ENCODE measurements around the gene SUDS3. TPM values are rescaled to one million over a fixed set of nuclear protein-coding genes. Genes with fewer than 3 reads are reported as not detected.

Gene SUDS3
- total and polyA plus RNA-seq, 8 donors, result 10.6 to 26.8 (median 15.0) TPM

DNA sequence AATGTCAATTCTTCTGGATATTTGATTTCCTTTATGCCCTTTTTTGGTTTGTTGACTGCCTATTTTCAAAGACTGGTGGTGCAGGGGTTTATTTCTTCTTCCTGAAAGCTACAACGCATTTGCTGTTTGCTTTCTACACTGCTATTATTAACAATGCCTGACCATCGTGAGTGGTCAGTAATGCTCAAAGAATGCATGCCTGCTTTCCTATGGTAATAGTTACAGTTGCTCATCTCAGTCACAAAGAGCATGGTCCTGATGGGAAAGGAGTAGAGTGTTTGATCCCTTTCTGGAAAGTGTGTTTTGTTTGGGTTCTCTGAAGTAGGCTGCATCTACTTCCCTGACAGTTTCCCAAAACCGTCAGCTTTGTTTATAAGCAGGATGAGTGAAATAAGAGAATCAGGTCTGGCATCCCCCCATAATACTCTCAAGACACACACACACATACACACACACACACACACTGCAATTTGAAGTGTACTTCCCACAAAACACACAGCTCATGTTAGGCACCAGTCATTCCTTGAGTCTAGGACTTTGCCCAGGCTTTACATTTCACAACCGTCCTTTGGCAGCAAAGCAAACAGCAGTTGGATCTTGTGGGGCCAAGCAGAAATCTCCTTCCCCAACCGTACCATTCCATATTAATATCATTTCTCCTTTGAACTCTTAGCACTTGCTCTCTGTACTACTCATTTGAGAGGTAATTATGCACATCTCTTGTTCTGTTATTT, 56.6 kb downstream of the SUDS3 start:
- 56 to 70% methylated on average over 5 of the region's 5 CpGs for WGBS, 2 donors
- Histone ChIP-seq H3K4me1 (no peaks in the 10 kb centered on the region), H3K27me3 (no peaks in the 10 kb centered on the region), H3K27ac (no peak overlapping the region), H3K36me3 (no peaks in the 10 kb centered on the region), H3K4me3 (no peak overlapping the region), H3K9me3 (no peaks in the 10 kb centered on the region)
- FAIRE-seq (no peak), ATAC-seq (no peak), DNase-seq (no peak)
- TF ChIP-seq CTCF (IDR thresholded peaks at IDR 0.05), result no peak
- intact Hi-C loops (cut with DNase I), result no loop called here

- WGBS, 2 donors, result 60 to 72% methylated on average over 10 of the region's 10 CpGs
- DNase-seq, result peak in 1 of 6 donors; percentile 15
These were observed 59.8 kb downstream of the SUDS3 start for GRCh38 chr12:118436002-118436730.

DNA sequence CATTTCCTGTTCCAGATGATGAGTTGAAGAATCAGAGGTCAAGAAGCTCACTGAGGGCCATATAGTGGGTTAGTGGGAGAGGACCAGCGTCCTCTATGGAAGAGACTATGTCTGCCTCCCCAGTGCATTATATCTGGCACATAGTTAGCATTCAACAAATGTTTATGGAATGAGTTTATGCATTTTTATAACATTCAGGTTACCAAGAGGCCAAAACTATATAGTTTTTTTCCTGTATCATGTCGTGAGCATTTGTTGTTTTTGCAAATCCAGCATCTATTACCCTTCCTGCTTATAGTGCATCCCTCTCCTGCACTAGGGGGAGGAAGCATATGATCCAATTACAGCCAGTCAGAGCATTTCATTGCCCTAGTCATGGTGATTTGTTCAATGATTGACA, 60.6 kb downstream of the SUDS3 start:
- 32 to 48% methylated on average over 2 of the region's 2 CpGs for WGBS, 2 donors
- no peak for TF ChIP-seq CTCF (IDR thresholded peaks at IDR 0.05)
- Histone ChIP-seq H3K36me3 (no peaks in the 10 kb centered on the region), H3K9me3 (no peaks in the 10 kb centered on the region), H3K27ac (no peak overlapping the region), H3K4me1 (no peaks in the 10 kb centered on the region), H3K4me3 (no peak overlapping the region), H3K27me3 (no peaks in the 10 kb centered on the region)
- intact Hi-C loops (cut with DNase I), result no loop called here
- no peak for FAIRE-seq
- no peak for DNase-seq
- no peak for ATAC-seq

More at GRCh38 chr12:118436002-118436730, 59.8 kb downstream of the SUDS3 start:
- no peaks in the 10 kb centered on the region for H3K36me3 ChIP-seq
- H3K27me3 ChIP-seq, result no peaks in the 10 kb centered on the region
- no peak for ATAC-seq
- no peaks in the 10 kb centered on the region for H3K4me1 ChIP-seq
- no peak for FAIRE-seq
- H3K9me3 ChIP-seq, result no peaks in the 10 kb centered on the region
- H3K27ac ChIP-seq, result no peak overlapping the region
- H3K4me3 ChIP-seq, result no peak overlapping the region
- TF ChIP-seq CTCF (IDR thresholded peaks at IDR 0.05), result no peak
- intact Hi-C loops (cut with DNase I), result no loop called here

DNA sequence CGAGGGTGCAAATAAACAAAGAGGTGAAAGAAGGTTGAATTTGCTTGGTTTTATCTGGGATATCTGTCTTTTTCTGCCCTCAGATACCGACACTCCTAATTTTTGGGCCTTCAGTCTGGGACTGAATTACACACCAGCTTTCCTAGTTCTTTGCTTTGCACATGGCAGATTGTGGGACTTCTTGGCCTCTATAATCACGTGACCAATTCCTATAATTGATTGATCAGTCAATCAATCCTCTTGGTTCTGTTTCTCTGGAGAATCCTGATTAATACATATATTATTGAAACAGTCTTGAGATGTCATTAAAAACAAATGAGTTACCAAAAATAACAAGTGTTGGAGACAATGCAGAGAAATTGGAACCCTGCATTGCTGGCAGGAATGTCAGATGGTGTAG, 62.7 kb downstream of the SUDS3 start:
- Histone ChIP-seq H3K4me1 (no peaks in the 10 kb centered on the region), H3K27ac (no peak overlapping the region), H3K9me3 (no peaks in the 10 kb centered on the region), H3K27me3 (no peaks in the 10 kb centered on the region), H3K4me3 (no peak overlapping the region), H3K36me3 (no peaks in the 10 kb centered on the region)
- WGBS, 2 donors, result 77 to 84% methylated on average over 3 of the region's 3 CpGs
- intact Hi-C loops (cut with DNase I), result no loop called here
- TF ChIP-seq CTCF (IDR thresholded peaks at IDR 0.05), result no peak
- no peak for ATAC-seq
- FAIRE-seq, result no peak
- DNase-seq, result no peak

- H3K9me3 ChIP-seq, result no peaks in the 10 kb centered on the region
- no peaks in the 10 kb centered on the region for H3K27me3 ChIP-seq
- H3K4me3 ChIP-seq, result no peak overlapping the region
- no peak for TF ChIP-seq CTCF (IDR thresholded peaks at IDR 0.05)
- H3K27ac ChIP-seq, result no peak overlapping the region
- intact Hi-C loops (cut with DNase I), result no loop called here
- no peaks in the 10 kb centered on the region for H3K4me1 ChIP-seq
- no peaks in the 10 kb centered on the region for H3K36me3 ChIP-seq
- no peak for FAIRE-seq
- WGBS, 2 donors, result 32 to 37% methylated on average over 4 of the region's 4 CpGs
- ATAC-seq, result no peak
- no peak for DNase-seq
These were observed 69.9 kb downstream of the SUDS3 start for GRCh38 chr12:118446247-118446646.
